Stomach smooth muscle (tissue), 2 donors: Measurements from ENCODE around the gene CDCA4.
"Not testable (repeated sequence)": the region's sequence is repeated elsewhere in the genome, so short reads cannot be mapped to it uniquely, and the experiment has no call there.

ENCODE experiments used
- H3K27ac ChIP-seq: one replicate; pipeline ENCODE4 v1.7.0; 2013; ENCODE audit warnings: mild to moderate bottlenecking, low read length, inconsistent platforms
- H3K27me3 ChIP-seq, 2 donors: one replicate each; pipeline ENCODE4 v1.7.0; 2013; ENCODE audit warnings: low read length in 2 of 2; ENCODE audit not compliant: insufficient read depth in 2 of 2, control insufficient read depth in 1 of 2
- H3K36me3 ChIP-seq, 2 donors: one replicate each; pipeline ENCODE4 v1.7.0; 2013; ENCODE audit warnings: low read length in 2 of 2; ENCODE audit not compliant: control insufficient read depth in 2 of 2, insufficient read depth in 2 of 2
- H3K4me1 ChIP-seq: one replicate; pipeline ENCODE4 v1.7.0; 2013; ENCODE audit warnings: low read length; ENCODE audit not compliant: control insufficient read depth, insufficient read depth
- H3K4me3 ChIP-seq, 2 donors: one replicate each; pipeline ENCODE4 v1.7.0; 2013; ENCODE audit warnings: low read length in 2 of 2
- H3K9ac ChIP-seq, 2 donors: one replicate each; pipeline ENCODE4 v1.7.0; 2013; ENCODE audit warnings: low read length in 2 of 2, mild to moderate bottlenecking in 1 of 2
- H3K9me3 ChIP-seq, 2 donors: one replicate each; pipeline ENCODE4 v1.7.0; 2013; ENCODE audit warnings: low read length in 2 of 2; ENCODE audit not compliant: control insufficient read depth in 2 of 2
- donor health status: healthy.
- donor health status: Pancreatic carcinoma.

The CDCA4 gene

GRCh38 chr14:105045710-105046326, 24.9 kb upstream of the CDCA4 start:
- Histone ChIP-seq H3K9ac (no peak overlapping the region), H3K36me3 (no peaks in the 10 kb centered on the region), H3K27me3 (peaks cover 0 to 2% of the 10 kb centered on the region in 2 donors), H3K4me3 (peak overlapping the region in 1 of 2 donors; percentile 35), H3K27ac (no peak overlapping the region), H3K4me1 (peaks cover 6% of the 10 kb centered on the region), H3K9me3 (no peaks in the 10 kb centered on the region)

DNA sequence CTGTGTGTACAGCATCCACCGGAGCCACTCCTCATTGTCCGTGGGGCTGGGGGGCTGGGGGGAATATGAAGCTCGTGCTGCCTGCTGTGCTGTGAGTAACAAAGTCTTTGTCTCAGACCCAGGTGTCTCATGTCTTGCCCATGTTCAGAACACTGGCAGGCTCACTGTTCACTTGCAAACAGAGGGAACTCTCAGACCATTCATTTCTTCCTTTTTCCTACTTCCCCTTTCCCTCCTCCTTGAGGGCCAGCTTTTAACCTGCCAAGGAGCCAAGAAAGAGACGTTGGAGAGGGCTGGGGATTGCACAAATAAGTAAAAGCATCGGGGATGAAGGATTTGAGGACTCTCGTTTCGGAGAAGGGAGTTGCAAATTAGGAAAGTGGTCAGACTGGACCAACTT, 22.8 kb upstream of the CDCA4 start:
- H3K27ac ChIP-seq, result no peak overlapping the region
- peaks cover 0 to 4% of the 10 kb centered on the region in 2 donors for H3K27me3 ChIP-seq
- peaks cover 6% of the 10 kb centered on the region for H3K4me1 ChIP-seq

DNA sequence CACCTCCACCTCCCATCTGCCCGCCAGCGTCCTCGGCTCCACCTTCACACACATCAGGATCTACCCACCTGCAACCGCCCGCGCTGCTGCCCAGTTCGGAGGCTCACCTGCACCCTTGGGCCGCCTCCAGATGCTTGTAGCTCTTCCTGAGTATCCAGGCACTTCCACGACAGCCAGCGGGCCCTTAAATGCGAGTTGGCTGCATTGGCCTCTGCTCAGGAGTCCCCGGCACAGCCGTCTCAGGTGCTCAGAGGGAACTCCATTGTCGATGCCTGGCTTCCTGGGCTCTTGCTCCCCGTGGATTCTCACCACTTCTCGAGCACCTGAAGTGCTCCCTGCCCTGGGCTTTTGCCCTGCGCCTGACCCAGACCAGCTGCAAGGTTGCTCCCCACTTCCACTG, 21.9 kb upstream of the CDCA4 start:
- H3K27ac ChIP-seq, result no peak overlapping the region
- H3K9ac ChIP-seq, result no peak overlapping the region
- peaks cover 6% of the 10 kb centered on the region for H3K4me1 ChIP-seq
- no peaks in the 10 kb centered on the region for H3K36me3 ChIP-seq
- peaks cover 0 to 4% of the 10 kb centered on the region in 2 donors for H3K27me3 ChIP-seq
- no peaks in the 10 kb centered on the region for H3K9me3 ChIP-seq
- no peak overlapping the region for H3K4me3 ChIP-seq

More for the DNA sequence above, 22.8 kb upstream of the CDCA4 start:
- Histone ChIP-seq H3K9me3 (no peaks in the 10 kb centered on the region), H3K4me3 (no peak overlapping the region), H3K9ac (no peak overlapping the region), H3K36me3 (no peaks in the 10 kb centered on the region)

DNA sequence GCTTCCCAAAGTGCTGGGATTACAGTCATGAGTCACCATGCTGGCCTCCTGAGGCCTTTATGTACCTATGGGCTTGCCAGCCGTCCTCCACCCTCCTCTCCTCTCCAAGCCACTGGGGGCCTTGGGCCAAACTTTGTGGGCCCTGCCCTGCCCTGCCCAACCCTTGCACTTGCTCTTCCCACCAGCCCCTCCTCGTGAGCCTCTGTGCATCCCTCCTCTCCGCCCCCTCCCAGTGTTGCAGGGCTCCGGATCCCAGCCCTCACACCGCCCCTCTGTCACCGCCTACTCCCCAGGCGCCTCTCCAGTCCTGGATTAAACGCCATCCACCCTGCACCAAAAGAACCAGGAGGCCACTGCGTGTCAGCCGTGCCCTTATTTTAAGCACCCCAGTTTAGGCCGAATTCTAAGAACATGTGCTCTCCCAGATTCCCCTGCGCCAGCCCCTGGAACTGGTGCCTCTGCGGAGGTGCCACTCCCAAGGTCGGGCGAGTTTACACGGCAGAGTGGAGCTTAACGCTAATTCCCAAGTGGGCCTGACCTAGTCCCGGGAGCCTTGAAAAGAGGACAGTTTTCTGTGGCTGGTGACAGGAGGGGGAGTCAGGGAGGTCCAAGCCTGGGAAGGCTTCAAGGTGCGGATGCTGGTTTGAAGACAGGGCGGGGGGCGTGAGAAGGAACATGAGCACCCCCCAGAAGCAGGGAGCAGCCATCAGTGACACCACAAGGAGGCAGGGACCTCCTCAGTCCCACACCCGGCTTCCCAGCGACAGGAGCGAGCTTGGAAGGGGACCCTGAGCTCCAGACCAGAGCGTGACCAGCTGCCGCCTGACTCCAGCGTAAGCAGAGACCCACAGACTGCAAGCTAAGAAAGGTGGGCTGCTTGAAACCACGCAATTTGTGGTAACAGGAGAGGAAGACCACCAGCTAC, 21.2 kb upstream of the CDCA4 start:
- Histone ChIP-seq H3K9me3 (no peaks in the 10 kb centered on the region), H3K4me1 (peaks cover 6% of the 10 kb centered on the region), H3K27ac (no peak overlapping the region), H3K27me3 (peaks cover 0 to 4% of the 10 kb centered on the region in 2 donors), H3K9ac (no peak overlapping the region), H3K36me3 (no peaks in the 10 kb centered on the region), H3K4me3 (no peak overlapping the region)

DNA sequence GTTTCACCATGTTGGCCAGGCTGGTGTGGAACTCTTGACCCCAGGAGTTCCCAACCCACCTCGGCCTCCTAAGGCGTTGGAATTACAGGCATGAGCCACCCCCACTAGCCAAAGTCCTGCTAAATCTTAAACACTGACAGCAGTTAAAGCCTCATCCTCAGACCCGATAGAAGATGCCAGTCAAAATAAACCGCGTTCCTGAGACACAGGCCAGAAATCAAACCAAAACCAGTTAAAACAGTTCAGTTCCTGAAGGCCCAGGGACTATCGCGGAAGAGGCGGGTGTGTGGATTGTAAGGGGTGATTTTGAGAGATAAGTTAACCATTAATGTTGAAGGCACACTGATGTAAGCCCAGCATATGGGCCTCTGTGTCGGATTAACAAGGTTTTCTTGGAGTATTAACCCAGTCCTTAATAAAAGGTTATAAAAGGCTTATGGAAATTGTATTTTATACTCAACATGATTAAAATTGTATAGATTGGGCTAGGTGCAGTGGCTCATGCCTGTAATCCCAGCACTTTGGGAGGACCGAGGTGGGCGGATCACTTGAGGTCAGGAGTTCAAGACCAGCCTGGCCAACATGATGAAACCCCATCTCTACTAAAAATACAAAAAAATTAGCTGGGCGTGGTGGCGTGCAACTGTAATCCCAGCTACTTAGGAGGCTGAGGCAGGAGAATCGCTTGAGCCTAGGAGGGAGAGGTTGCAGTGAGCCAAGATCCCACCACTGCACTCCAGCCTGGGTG, 18.7 kb upstream of the CDCA4 start:
- Histone ChIP-seq H3K36me3 (no peaks in the 10 kb centered on the region), H3K27ac (no peak overlapping the region), H3K27me3 (peaks cover 0 to 4% of the 10 kb centered on the region in 2 donors), H3K4me3 (no peak overlapping the region), H3K9me3 (no peaks in the 10 kb centered on the region), H3K4me1 (no peaks in the 10 kb centered on the region), H3K9ac (no peak overlapping the region)

DNA sequence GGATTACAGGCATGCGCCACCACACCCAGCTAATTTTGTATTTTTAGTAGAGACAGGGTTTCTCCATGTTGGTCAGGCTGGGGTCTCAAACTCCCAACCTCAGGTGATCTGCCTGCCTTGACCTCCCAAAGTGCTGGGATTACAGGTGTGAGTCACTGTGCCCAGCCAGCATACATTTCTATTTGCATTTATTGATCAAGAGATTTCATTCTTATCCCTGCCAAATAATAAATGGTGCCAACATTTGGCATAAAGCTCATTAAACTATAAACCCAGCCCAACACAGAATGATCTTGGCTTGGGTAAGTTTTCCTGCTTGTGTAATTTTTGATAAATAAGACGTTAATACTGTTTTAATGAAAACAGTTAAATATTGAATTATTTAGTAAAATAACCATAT, 14.7 kb upstream of the CDCA4 start:
- H3K4me3 ChIP-seq, H3K9ac ChIP-seq, H3K9me3 ChIP-seq, H3K4me1 ChIP-seq, H3K27me3 ChIP-seq, H3K36me3 ChIP-seq, H3K27ac ChIP-seq: not testable (repeated sequence)

GRCh38 chr14:105034315-105035039, 13.6 kb upstream of the CDCA4 start:
- Histone ChIP-seq H3K36me3 (no peaks in the 10 kb centered on the region), H3K27ac (no peak overlapping the region), H3K4me3 (no peak overlapping the region), H3K9ac (no peak overlapping the region), H3K27me3 (peaks cover 0 to 3% of the 10 kb centered on the region in 2 donors), H3K4me1 (no peaks in the 10 kb centered on the region), H3K9me3 (no peaks in the 10 kb centered on the region)

GRCh38 chr14:105033412-105033900, 12.6 kb upstream of the CDCA4 start:
- H3K27ac ChIP-seq, H3K9me3 ChIP-seq, H3K4me1 ChIP-seq, H3K36me3 ChIP-seq, H3K27me3 ChIP-seq, H3K9ac ChIP-seq: not testable (repeated sequence)
- H3K4me3 ChIP-seq, result peak overlapping the region in 1 of 2 donors; percentile 44

DNA sequence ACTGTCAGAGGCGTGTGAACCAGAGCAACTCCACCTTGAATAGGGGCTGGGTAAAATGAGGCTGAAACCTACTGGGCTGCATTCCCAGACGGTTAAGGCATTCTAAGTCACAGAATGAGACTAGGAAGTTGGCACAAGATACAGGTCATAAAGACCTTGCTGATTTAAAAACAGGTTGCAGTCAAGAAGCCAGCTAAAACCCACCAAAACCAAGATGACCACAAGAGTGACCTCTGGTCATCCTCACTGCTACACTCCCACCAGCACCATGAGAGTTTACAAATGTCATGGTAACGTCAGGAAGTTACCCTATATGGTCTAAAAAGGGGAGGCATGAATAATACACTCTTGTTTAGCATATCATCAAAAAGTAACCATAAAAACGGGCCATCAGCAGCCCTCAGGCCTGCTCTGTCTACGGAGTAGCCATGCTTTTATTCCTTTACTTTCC, 11.6 kb upstream of the CDCA4 start:
- H3K4me1 ChIP-seq, H3K27ac ChIP-seq, H3K27me3 ChIP-seq, H3K9me3 ChIP-seq, H3K9ac ChIP-seq, H3K36me3 ChIP-seq, H3K4me3 ChIP-seq: not testable (repeated sequence)

DNA sequence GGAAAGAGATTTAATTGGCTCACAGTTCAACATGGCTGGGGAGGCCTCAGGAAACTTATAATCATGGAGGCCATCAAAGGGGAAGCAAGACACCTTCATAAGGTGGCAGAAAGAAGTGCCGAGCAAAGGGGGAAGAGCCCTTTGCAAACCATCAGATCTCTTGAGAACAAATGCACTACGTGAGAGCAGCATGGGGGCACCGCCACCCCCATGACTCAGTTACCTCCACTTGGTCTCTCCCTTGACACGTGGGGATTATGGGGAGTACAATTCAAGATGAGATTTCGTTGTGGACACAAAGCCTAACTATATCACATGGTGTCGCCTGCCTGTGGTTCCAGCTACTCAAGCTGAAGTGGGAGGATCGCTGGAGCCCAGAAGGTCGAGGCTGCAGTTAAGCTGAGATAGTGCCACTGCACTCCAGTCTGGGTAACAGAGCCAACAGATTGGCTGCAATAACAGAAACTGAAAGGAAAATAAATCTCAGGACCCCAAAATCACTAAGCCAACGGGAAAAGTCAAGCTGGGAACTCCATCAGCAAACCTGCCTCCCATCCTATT, 10.0 kb upstream of the CDCA4 start:
- Histone ChIP-seq H3K9me3 (no peaks in the 10 kb centered on the region), H3K27ac (no peak overlapping the region), H3K36me3 (no peaks in the 10 kb centered on the region), H3K27me3 (peaks cover 0 to 3% of the 10 kb centered on the region in 2 donors), H3K9ac (no peak overlapping the region), H3K4me3 (no peak overlapping the region), H3K4me1 (peaks cover 4% of the 10 kb centered on the region)
